GM03348 (cell line): Measurements from ENCODE around the gene CDH4.
"Not testable (repeated sequence)": the region's sequence is repeated elsewhere in the genome, so short reads cannot be mapped to it uniquely, and the experiment has no call there.

Experiments used
- DNase-seq: peaks from one replicate; pipeline ENCODE4 v3.0.0; 2012; ENCODE audit warnings: low spot score

CDH4 gene

GRCh38 chr20:61439251-61439650 lies 187.2 kb downstream of the CDH4 start:
- no peak for DNase-seq

GRCh38 chr20:61440548-61441055 lies 188.5 kb downstream of the CDH4 start:
- no peak for DNase-seq

- no peak for DNase-seq
Measured at GRCh38 chr20:61441537-61441936, 189.5 kb downstream of the CDH4 start.

- no peak for DNase-seq
Measured at GRCh38 chr20:61442075-61442670, 190.1 kb downstream of the CDH4 start.

GRCh38 chr20:61442718-61443117 lies 190.7 kb downstream of the CDH4 start:
- DNase-seq, result no peak

GRCh38 chr20:61443443-61444126 lies 191.5 kb downstream of the CDH4 start:
- no peak for DNase-seq

- DNase-seq, result no peak
Measured at GRCh38 chr20:61444637-61445036, 192.6 kb downstream of the CDH4 start.

GRCh38 chr20:61445138-61445537 lies 193.1 kb downstream of the CDH4 start:
- DNase-seq, result no peak

- DNase-seq, result no peak
Measured at GRCh38 chr20:61445741-61446140, 193.7 kb downstream of the CDH4 start.

- DNase-seq, result no peak
Measured at GRCh38 chr20:61447952-61448351, 195.9 kb downstream of the CDH4 start.

- DNase-seq, result no peak
Measured at GRCh38 chr20:61448386-61448785, 196.3 kb downstream of the CDH4 start.

GRCh38 chr20:61449057-61449609 lies 197.1 kb downstream of the CDH4 start:
- DNase-seq, result no peak

- DNase-seq, result no peak
Measured at GRCh38 chr20:61449916-61450315, 197.9 kb downstream of the CDH4 start.

GRCh38 chr20:61450549-61450948 lies 198.5 kb downstream of the CDH4 start:
- no peak for DNase-seq

GRCh38 chr20:61451009-61451408 lies 198.9 kb downstream of the CDH4 start:
- no peak for DNase-seq

- DNase-seq, result no peak
Measured at GRCh38 chr20:61451953-61452352, 199.9 kb downstream of the CDH4 start.

GRCh38 chr20:61453219-61453618 lies 201.2 kb downstream of the CDH4 start:
- no peak for DNase-seq

GRCh38 chr20:61453623-61454022 lies 201.6 kb downstream of the CDH4 start:
- not testable (repeated sequence) for DNase-seq

GRCh38 chr20:61454053-61454452 lies 202.0 kb downstream of the CDH4 start:
- DNase-seq, result no peak

- DNase-seq, result no peak
Measured at GRCh38 chr20:61455508-61456215, 203.6 kb downstream of the CDH4 start.

- no peak for DNase-seq
Measured at GRCh38 chr20:61457725-61458124, 205.7 kb downstream of the CDH4 start.

- no peak for DNase-seq
Measured at GRCh38 chr20:61458146-61458746, 206.2 kb downstream of the CDH4 start.
